Activated T-helper 2 cell treated with anti-CD3 and anti-CD28 coated beads, Interferon-gamma antibody, Interleukin-2, Interleukin-4, amounts not matched to agents 10 μg/mL and 5 μg/mL and 100 μg/mL, durations not matched to agents 14 hours and 24 hours and 36 hours (primary cell): ENCODE data around the gene MARCHF3. TPM values are rescaled to one million over a fixed set of nuclear protein-coding genes. Genes with fewer than 3 reads are reported as not detected.

Experiments
- DNase-seq: peaks from one replicate; pipeline ENCODE4 v3.0.0; 2021; ENCODE audit warnings: low spot score
- H3K27ac Mint-ChIP-seq: one replicate; pipeline ENCODE4 v1.8.0; 2021; ENCODE audit warnings: mixed read lengths
- H3K27me3 Mint-ChIP-seq: one replicate; pipeline ENCODE4 v1.8.0; 2021; ENCODE audit warnings: low read depth, mixed read lengths
- H3K36me3 Mint-ChIP-seq: one replicate; pipeline ENCODE4 v1.8.0; 2021; ENCODE audit warnings: low read depth, mixed read lengths
- H3K4me1 Mint-ChIP-seq: one replicate; pipeline ENCODE4 v1.8.0; 2021; ENCODE audit warnings: low read depth, mixed read lengths
- H3K4me3 Mint-ChIP-seq: one replicate; pipeline ENCODE4 v1.8.0; 2021; ENCODE audit warnings: low read depth, mild to moderate bottlenecking, moderate library complexity, mixed read lengths
- H3K9me3 Mint-ChIP-seq: one replicate; pipeline ENCODE4 v1.8.0; 2021; ENCODE audit warnings: mixed read lengths
- intact Hi-C: fragments of 100-400 bp; cut with micrococcal nuclease; formaldehyde crosslinking; loops from one replicate; pipeline ENCODE4 v1.15.1; 2023
- total RNA-seq: library from RNA; stranded (reverse); gene quantifications from 2 replicates; pipeline ENCODE4 v1.2.3, GENCODE V29; 2022

The MARCHF3 gene
- total RNA-seq, 1 donor from 2014 or later: 1.9 TPM

DNA sequence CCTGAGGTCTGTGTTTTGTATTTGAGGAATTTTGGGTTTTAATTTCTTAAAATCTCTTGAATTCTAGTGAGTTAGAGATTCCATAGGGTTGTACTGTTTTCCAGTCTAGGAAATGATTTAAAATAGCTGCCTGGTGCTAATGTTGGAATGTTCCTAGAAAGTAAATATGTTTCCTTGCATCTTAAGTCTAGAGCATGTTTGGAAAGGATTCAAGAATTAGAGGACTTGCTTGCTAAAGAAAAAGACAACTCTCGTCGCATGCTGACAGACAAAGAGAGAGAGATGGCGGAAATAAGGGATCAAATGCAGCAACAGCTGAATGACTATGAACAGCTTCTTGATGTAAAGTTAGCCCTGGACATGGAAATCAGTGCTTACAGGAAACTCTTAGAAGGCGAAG, 211.6 kb downstream of the MARCHF3 start:
- no peak for DNase-seq
- Mint-ChIP-seq H3K9me3 (no peaks in the 10 kb centered on the region), H3K36me3 (peaks cover 76% of the 10 kb centered on the region), H3K27me3 (no peaks in the 10 kb centered on the region), H3K27ac (no peak overlapping the region), H3K4me1 (peaks cover 18% of the 10 kb centered on the region), H3K4me3 (no peak overlapping the region)
- intact Hi-C loops: no loop called here

Other genes with a start within 250 kb of the MARCHF3 start
- gene C5orf63, start 42.9 kb upstream of the MARCHF3 start, total RNA-seq: 6.1 and 6.4 TPM in 2 replicates